Nephron progenitor cell (in vitro differentiated cells): Measurements from ENCODE around the gene DCTN3.
A peak's percentile ranks its signal among the peaks of the same experiment; 100 is the strongest.

ENCODE experiments used
- DNase-seq: peaks from one replicate; pipeline ENCODE4 v3.0.0; 2021
- H3K27ac Mint-ChIP-seq: 2 replicates; pipeline ENCODE4 v1.8.0; 2021; ENCODE audit warnings: mild to moderate bottlenecking, moderate library complexity, mixed read lengths
- H3K27me3 Mint-ChIP-seq: 2 replicates; pipeline ENCODE4 v1.8.0; 2021; ENCODE audit warnings: mild to moderate bottlenecking, low read depth, mixed read lengths; ENCODE audit not compliant: poor library complexity
- H3K36me3 Mint-ChIP-seq: 2 replicates; pipeline ENCODE4 v1.8.0; 2021; ENCODE audit warnings: low read depth, mixed read lengths
- H3K4me1 Mint-ChIP-seq: 2 replicates; pipeline ENCODE4 v1.8.0; 2021; ENCODE audit warnings: mixed read lengths
- H3K4me3 Mint-ChIP-seq: 2 replicates; pipeline ENCODE4 v1.8.0; 2021; ENCODE audit warnings: mild to moderate bottlenecking, moderate library complexity, mixed read lengths
- H3K9me3 Mint-ChIP-seq: 2 replicates; pipeline ENCODE4 v1.8.0; 2021; ENCODE audit warnings: mild to moderate bottlenecking, moderate library complexity, mixed read lengths
- TF ChIP-seq, protein P1 (sequence below): fragments of 200-600 bp; sonication (generic); IDR thresholded peaks from 2 replicates; pipeline ENCODE4 v1.5.0; 2021; ENCODE audit warnings: antibody characterized with exemption

The DCTN3 gene

DNA sequence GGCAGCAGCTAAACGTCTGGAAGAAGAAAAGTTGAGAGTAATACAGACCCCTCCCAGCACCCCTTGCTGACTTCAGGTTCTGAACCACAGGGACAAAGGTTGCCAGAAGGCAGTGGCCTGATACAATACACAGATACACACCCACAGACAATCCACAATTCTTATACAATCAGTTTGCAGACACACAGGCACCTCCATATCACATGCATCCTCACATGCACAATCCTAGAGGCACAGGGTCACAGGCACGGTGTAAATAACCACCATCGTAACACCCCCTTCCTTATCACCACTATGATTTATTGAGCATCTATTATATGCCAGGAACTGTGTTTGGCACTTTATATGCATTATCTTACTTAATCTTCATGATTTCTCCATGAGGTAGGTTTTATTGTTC is 39.0 kb downstream of the DCTN3 start:
- Mint-ChIP-seq H3K27me3 (peaks cover 2% of the 10 kb centered on the region), H3K4me3 (no peak overlapping the region)

DNA sequence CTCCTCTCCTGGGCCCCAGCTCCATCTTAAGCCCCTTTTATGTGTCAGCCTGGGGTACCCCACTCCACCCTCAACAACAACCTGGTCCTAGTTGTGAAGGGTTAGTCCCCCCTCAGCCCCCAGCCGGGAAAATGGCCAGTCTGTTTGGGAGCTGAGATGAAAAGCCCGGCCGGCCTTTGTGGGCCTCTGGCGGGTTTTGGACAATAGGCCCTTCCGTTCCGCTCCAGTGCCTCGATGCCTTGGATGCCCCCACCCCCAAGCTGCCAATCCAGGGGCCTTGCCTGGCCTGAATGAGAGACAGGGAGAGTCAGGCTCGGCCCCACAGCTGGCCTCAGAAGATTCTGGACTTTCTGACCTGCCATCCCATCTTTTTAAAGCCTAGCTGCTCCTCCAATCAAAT is 39.9 kb downstream of the DCTN3 start:
- Mint-ChIP-seq H3K27ac (peak overlapping the region; percentile 72), H3K9me3 (no peaks in the 10 kb centered on the region), H3K4me3 (peak overlapping the region; percentile 49), H3K4me1 (peaks cover 94% of the 10 kb centered on the region), H3K36me3 (no peaks in the 10 kb centered on the region), H3K27me3 (peaks cover 2% of the 10 kb centered on the region)
- TF ChIP-seq, protein P1, sequence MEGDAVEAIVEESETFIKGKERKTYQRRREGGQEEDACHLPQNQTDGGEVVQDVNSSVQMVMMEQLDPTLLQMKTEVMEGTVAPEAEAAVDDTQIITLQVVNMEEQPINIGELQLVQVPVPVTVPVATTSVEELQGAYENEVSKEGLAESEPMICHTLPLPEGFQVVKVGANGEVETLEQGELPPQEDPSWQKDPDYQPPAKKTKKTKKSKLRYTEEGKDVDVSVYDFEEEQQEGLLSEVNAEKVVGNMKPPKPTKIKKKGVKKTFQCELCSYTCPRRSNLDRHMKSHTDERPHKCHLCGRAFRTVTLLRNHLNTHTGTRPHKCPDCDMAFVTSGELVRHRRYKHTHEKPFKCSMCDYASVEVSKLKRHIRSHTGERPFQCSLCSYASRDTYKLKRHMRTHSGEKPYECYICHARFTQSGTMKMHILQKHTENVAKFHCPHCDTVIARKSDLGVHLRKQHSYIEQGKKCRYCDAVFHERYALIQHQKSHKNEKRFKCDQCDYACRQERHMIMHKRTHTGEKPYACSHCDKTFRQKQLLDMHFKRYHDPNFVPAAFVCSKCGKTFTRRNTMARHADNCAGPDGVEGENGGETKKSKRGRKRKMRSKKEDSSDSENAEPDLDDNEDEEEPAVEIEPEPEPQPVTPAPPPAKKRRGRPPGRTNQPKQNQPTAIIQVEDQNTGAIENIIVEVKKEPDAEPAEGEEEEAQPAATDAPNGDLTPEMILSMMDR, result no peak
- DNase-seq, result peak; percentile 52

More for the DNA sequence above, 39.0 kb downstream of the DCTN3 start:
- Mint-ChIP-seq H3K4me1 (peaks cover 94% of the 10 kb centered on the region), H3K36me3 (no peaks in the 10 kb centered on the region), H3K27ac (peak overlapping the region; percentile 76), H3K9me3 (no peaks in the 10 kb centered on the region)
- TF ChIP-seq, protein P1, result no peak
- DNase-seq, result no peak

DNA sequence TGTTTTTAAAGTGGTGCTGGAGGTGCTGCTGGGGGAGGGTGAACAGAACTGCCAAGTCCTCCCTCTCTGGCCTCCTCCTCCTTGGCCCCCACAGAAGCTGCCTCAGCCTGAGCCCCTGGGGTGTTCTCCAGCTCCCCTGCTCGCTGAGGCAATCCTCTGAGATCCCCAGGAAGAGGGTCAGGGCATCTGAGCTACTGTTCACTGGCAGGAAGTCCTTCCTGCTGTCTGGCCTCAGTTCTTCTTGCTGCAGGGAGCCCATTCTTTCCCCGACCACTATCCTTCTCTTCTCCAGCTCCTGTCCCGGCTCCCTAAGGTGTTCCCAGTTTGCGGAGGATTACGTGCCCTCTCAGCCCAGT is 40.5 kb downstream of the DCTN3 start:
- H3K27ac Mint-ChIP-seq, result peak overlapping the region; percentile 72
- no peak for DNase-seq
- H3K4me3 Mint-ChIP-seq, result peak overlapping the region; percentile 49
- no peaks in the 10 kb centered on the region for H3K9me3 Mint-ChIP-seq
- H3K36me3 Mint-ChIP-seq, result no peaks in the 10 kb centered on the region
- TF ChIP-seq, protein P1, result no peak
- peaks cover 5% of the 10 kb centered on the region for H3K27me3 Mint-ChIP-seq
- peaks cover 94% of the 10 kb centered on the region for H3K4me1 Mint-ChIP-seq

DNA sequence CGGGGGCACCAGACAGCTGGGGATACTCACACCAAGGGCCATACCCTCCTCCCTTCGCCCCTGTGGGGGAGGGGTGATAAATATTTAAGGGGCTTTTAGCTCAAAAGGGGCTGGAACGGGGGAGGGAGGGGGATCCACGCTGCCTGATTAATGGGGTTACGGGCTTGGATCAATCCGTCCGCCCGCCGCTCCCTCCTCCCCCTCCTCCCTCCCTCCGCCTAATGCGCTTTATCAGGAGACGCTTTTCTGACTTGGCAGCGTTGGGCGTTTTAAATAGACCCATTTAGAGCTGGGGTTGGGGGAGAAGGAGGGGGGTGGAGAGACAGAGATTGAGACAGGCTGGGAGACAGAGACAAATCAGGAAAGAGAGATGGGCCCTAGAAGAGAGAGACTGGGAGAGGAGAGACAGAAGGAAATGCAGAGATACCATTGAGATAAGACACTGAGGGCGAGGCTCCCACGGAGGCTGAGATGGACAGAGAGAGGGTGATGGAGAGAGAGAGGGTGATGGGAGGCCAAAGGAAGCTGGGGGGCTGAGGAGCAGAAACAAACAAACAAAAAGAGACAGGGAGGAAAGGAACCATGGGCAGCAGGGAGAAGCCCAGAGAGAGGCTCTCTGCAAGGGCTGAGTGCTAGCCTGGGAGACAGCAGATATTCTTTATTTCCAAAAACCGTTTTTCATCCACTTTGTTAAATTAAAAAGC is 41.0 kb downstream of the DCTN3 start:
- DNase-seq, result peak; percentile 61
- peak overlapping the region; percentile 72 for H3K4me3 Mint-ChIP-seq
- H3K9me3 Mint-ChIP-seq, result no peaks in the 10 kb centered on the region
- peak overlapping the region; percentile 93 for H3K27ac Mint-ChIP-seq
- no peaks in the 10 kb centered on the region for H3K36me3 Mint-ChIP-seq
- peaks cover 94% of the 10 kb centered on the region for H3K4me1 Mint-ChIP-seq
- H3K27me3 Mint-ChIP-seq, result peaks cover 5% of the 10 kb centered on the region
- TF ChIP-seq, protein P1, result no peak

DNA sequence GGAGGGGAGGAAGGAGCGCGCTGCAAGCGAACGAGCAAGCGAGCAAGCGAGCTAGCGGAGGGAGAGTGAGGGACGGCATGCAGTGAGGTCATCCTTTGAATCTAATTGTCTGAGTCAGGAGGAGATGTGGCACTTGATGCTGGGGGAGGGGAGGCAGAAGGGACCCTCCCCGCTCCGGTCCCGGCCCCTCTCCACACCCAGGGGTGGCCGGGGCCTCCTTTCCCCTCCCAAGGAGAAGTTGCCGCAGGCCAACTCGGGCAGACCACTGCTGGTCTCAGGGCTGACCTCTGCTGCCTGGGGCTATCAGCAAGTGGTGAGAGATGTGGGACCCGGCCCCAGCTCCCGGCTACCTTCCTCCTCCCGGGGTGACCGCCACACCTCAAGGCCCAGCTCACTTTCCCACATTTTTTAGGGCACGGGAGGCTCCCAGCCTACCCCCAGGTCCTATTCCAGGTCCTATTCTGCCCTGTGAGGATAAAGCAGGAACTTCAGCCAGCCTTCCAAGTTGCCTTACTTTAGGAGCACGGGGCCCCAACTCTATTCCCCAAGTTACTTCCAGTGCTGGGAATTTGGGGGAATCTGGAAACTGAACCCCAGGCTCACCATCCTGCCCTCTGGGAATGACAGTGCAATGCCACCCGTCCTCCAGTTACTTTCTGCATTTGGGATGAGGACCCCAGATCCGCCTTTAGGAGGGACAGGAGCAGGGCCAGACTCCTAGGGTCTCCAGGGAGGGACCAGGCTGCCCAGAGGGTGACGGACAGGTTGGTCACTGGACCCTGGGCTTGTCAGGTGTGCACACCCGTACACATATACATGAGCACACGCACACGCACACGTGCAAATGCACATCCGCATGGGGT is 41.8 kb downstream of the DCTN3 start:
- TF ChIP-seq, protein P1, result no peak
- Mint-ChIP-seq H3K27me3 (peaks cover 5% of the 10 kb centered on the region), H3K36me3 (no peaks in the 10 kb centered on the region), H3K4me1 (peaks cover 94% of the 10 kb centered on the region), H3K9me3 (no peaks in the 10 kb centered on the region), H3K4me3 (peak overlapping the region; percentile 70), H3K27ac (peak overlapping the region; percentile 93)
- DNase-seq, result peak; percentile 72
